ENCODE measurements around the gene MAP4K2. TPM values are rescaled to one million over a fixed set of nuclear protein-coding genes. Genes with fewer than 3 reads are reported as not detected.
A peak's percentile ranks its signal among the peaks of the same experiment; 100 is the strongest.

Gene MAP4K2
- total and polyA plus RNA-seq, 2 donors from 2014 or later: 12.5 to 15.4 TPM

DNA sequence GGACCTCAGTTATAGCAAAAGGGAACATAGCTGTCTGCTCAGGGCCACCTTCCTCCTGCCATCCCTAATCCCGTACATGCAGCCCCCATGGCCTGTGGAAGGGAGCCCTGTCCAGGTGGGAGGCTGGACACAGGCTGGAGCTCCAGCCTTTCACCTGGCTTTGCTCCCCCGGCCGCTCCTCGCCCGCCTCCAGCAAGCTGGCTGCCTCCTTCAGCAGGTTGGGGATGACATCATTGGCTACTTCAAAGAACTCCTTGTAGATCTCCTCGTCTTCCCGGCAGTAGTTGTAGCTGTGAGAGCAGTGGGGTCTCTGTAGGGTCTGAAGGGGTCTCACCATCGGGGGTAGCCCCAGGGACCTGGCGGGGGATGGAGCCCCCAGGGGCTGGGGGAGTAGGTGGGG is 2.5 kb upstream of the MAP4K2 start:
- FAIRE-seq (no peak), DNase-seq (peak in 1 of 5 donors; percentile 32)
- no peak overlapping the region for H3K27ac ChIP-seq (ENCODE audit: low read depth in 2 of 2, low read length in 2 of 2)
- no peak overlapping the region for H3K9ac ChIP-seq (ENCODE audit: low read length in 3 of 3)
- no peak overlapping the region for H3K4me3 ChIP-seq (ENCODE audit: low read length in 3 of 3)
- H3K36me3 ChIP-seq (ENCODE audit: control insufficient read depth in 2 of 3, insufficient read depth in 3 of 3, low read length in 3 of 3): peaks cover 0 to 11% (median 6%) of the 10 kb centered on the region in 3 donors
- peaks cover 0 to 18% (median 12%) of the 10 kb centered on the region in 3 donors for H3K4me1 ChIP-seq (ENCODE audit: control insufficient read depth in 2 of 3, insufficient read depth in 2 of 3, low read depth in 1 of 3, low read length in 3 of 3)
- intact Hi-C loops (cut with DNase I): no loop called here
- no peak for TF ChIP-seq CTCF (IDR thresholded peaks at IDR 0.05; ENCODE audit: borderline replicate concordance, extremely low read depth, insufficient read depth)
- H3K9me3 ChIP-seq (ENCODE audit: control insufficient read depth in 2 of 3, insufficient read depth in 1 of 3, low read length in 3 of 3): no peaks in the 10 kb centered on the region
- no peaks in the 10 kb centered on the region for H3K27me3 ChIP-seq (ENCODE audit: control insufficient read depth, insufficient read depth, low read length)

GRCh38 chr11:64804346-64805210 is 1.6 kb upstream of the MAP4K2 start:
- Histone ChIP-seq H3K4me1 (ENCODE audit: control insufficient read depth in 2 of 3, insufficient read depth in 2 of 3, low read depth in 1 of 3, low read length in 3 of 3) (peaks cover 0 to 16% (median 12%) of the 10 kb centered on the region in 3 donors), H3K4me3 (ENCODE audit: low read length in 3 of 3) (peak overlapping the region in 1 of 3 donors; percentile 69), H3K27me3 (ENCODE audit: control insufficient read depth, insufficient read depth, low read length) (no peaks in the 10 kb centered on the region), H3K9me3 (ENCODE audit: control insufficient read depth in 2 of 3, insufficient read depth in 1 of 3, low read length in 3 of 3) (no peaks in the 10 kb centered on the region), H3K9ac (ENCODE audit: low read length in 3 of 3) (peak overlapping the region in 1 of 3 donors; percentile 68), H3K36me3 (ENCODE audit: control insufficient read depth in 2 of 3, insufficient read depth in 3 of 3, low read length in 3 of 3) (peaks cover 0 to 11% (median 6%) of the 10 kb centered on the region in 3 donors), H3K27ac (ENCODE audit: low read depth in 2 of 2, low read length in 2 of 2) (peak overlapping the region; percentile 80 to 84)
- no peak for FAIRE-seq
- TF ChIP-seq CTCF (IDR thresholded peaks at IDR 0.05; ENCODE audit: borderline replicate concordance, extremely low read depth, insufficient read depth): no peak
- intact Hi-C loops (cut with DNase I): no loop called here
- peak in 2 of 5 donors; percentile 63 to 79 for DNase-seq

GRCh38 chr11:64803846-64804345 is 882 bp upstream of the MAP4K2 start:
- DNase-seq (no peak), FAIRE-seq (no peak)
- intact Hi-C loops (cut with DNase I): no loop called here
- TF ChIP-seq CTCF (IDR thresholded peaks at IDR 0.05; ENCODE audit: borderline replicate concordance, extremely low read depth, insufficient read depth): no peak
- H3K27ac ChIP-seq (ENCODE audit: low read depth in 2 of 2, low read length in 2 of 2): peak overlapping the region; percentile 80 to 84
- no peaks in the 10 kb centered on the region for H3K9me3 ChIP-seq (ENCODE audit: control insufficient read depth in 2 of 3, insufficient read depth in 1 of 3, low read length in 3 of 3)
- H3K36me3 ChIP-seq (ENCODE audit: control insufficient read depth in 2 of 3, insufficient read depth in 3 of 3, low read length in 3 of 3): peaks cover 0 to 11% (median 6%) of the 10 kb centered on the region in 3 donors
- peak overlapping the region; percentile 41 to 68 (median 45) for H3K9ac ChIP-seq (ENCODE audit: low read length in 3 of 3)
- no peaks in the 10 kb centered on the region for H3K27me3 ChIP-seq (ENCODE audit: control insufficient read depth, insufficient read depth, low read length)
- peak overlapping the region; percentile 59 to 75 (median 69) for H3K4me3 ChIP-seq (ENCODE audit: low read length in 3 of 3)
- H3K4me1 ChIP-seq (ENCODE audit: control insufficient read depth in 2 of 3, insufficient read depth in 2 of 3, low read depth in 1 of 3, low read length in 3 of 3): peaks cover 0 to 12% (median 9%) of the 10 kb centered on the region in 3 donors

Data from kidney (tissue), 14 donors.